Vagina (tissue), 2 donors: Measurements from ENCODE around the gene ABR. TPM values are rescaled to one million over a fixed set of nuclear protein-coding genes. Genes with fewer than 3 reads are reported as not detected.

Source experiments
- DNase-seq, 2 donors: peaks; one replicate each; pipeline ENCODE4 v3.0.0-alpha.2; 2017; ENCODE audit errors: extremely low spot score in 2 of 2
- H3K27ac ChIP-seq: fragments of 200-600 bp; sonication (generic); one replicate; pipeline ENCODE4 v1.5.1; 2019
- H3K27me3 ChIP-seq: fragments of 200-600 bp; sonication (generic); one replicate; pipeline ENCODE4 v1.5.1; 2019
- H3K36me3 ChIP-seq, 2 donors: fragments of 200-600 bp; sonication (generic); one replicate each; pipeline ENCODE4 v1.5.1; 2017 to 2019
- H3K4me1 ChIP-seq: fragments of 200-600 bp; sonication (generic); one replicate; pipeline ENCODE4 v1.5.1; 2019
- H3K4me3 ChIP-seq, 2 donors: fragments of 200-600 bp; sonication (generic); 1 replicate in 1 of 2; 2 replicates in 1 of 2; pipeline ENCODE4 v1.5.1; 2016 to 2019
- H3K9me3 ChIP-seq: fragments of 200-600 bp; sonication (generic); one replicate; pipeline ENCODE4 v1.5.1; 2019
- CTCF ChIP-seq, 3 experiments: fragments of 450-650 bp in 2 of 3; fragments of 200-600 bp in 1 of 3; sonication (generic) in 1 of 3; IDR thresholded peaks; one replicate each; pipeline ENCODE4 v1.5.1; 2017 to 2019; ENCODE audit warnings: antibody characterized with exemption in 3 of 3, mild to moderate bottlenecking in 2 of 3, moderate library complexity in 2 of 3
- POLR2A ChIP-seq, 2 donors: fragments of 450-650 bp; IDR thresholded peaks; one replicate each; pipeline ENCODE4 v1.6.1; 2017; ENCODE audit warnings: antibody characterized with exemption in 2 of 2, mild to moderate bottlenecking in 2 of 2, moderate library complexity in 2 of 2
- POLR2AphosphoS5 ChIP-seq, 2 donors: sonication (generic); formaldehyde crosslinking; IDR thresholded peaks; one replicate each; pipeline ENCODE4 v1.9.0; 2017; ENCODE audit warnings: antibody characterized with exemption in 2 of 2, mild to moderate bottlenecking in 2 of 2, low read depth in 1 of 2; ENCODE audit not compliant: insufficient read depth in 1 of 2
- intact Hi-C: fragments of 100-400 bp; cut with DNase I; formaldehyde crosslinking; loops from one replicate; pipeline ENCODE4 v1.15.1; 2023
- total RNA-seq: library from RNA; depleted of rRNA; stranded (reverse); fragments of >200 nt; gene quantifications from one replicate; pipeline ENCODE4 v1.2.3, GENCODE V29; 2016

Gene ABR
- total RNA-seq, 1 donor from 2014 or later, result 90.8 TPM

GRCh38 chr17:964876-965275 lies 214.9 kb downstream of the ABR start:
- Histone ChIP-seq H3K4me3 (no peak overlapping the region), H3K4me1 (peaks cover 12% of the 10 kb centered on the region), H3K9me3 (no peaks in the 10 kb centered on the region), H3K27me3 (no peaks in the 10 kb centered on the region), H3K27ac (no peak overlapping the region), H3K36me3 (no peaks in the 10 kb centered on the region)
- TF ChIP-seq CTCF (IDR thresholded peaks at IDR 0.05) (no peak), POLR2AphosphoS5 (IDR thresholded peaks at IDR 0.05; ENCODE audit: insufficient read depth in 1 of 2, low read depth in 1 of 2) (no peak), POLR2A (IDR thresholded peaks at IDR 0.05) (no peak)
- intact Hi-C loops, result no loop called here
- DNase-seq, result no peak

- Histone ChIP-seq H3K27me3 (no peaks in the 10 kb centered on the region), H3K36me3 (no peaks in the 10 kb centered on the region), H3K9me3 (no peaks in the 10 kb centered on the region), H3K4me3 (no peak overlapping the region), H3K27ac (no peak overlapping the region), H3K4me1 (peaks cover 8% of the 10 kb centered on the region)
- no peak for DNase-seq
- intact Hi-C loops, result no loop called here
- no peak for TF ChIP-seq POLR2A (IDR thresholded peaks at IDR 0.05)
- TF ChIP-seq POLR2AphosphoS5 (IDR thresholded peaks at IDR 0.05; ENCODE audit: insufficient read depth in 1 of 2, low read depth in 1 of 2), result no peak
- no peak for TF ChIP-seq CTCF (IDR thresholded peaks at IDR 0.05)
Observed at GRCh38 chr17:962670-963069, 217.1 kb downstream of the ABR start.

GRCh38 chr17:962166-962565 lies 217.6 kb downstream of the ABR start:
- no peaks in the 10 kb centered on the region for H3K27me3 ChIP-seq
- no peak overlapping the region for H3K27ac ChIP-seq
- intact Hi-C loops, result no loop called here
- H3K36me3 ChIP-seq, result no peaks in the 10 kb centered on the region
- TF ChIP-seq POLR2A (IDR thresholded peaks at IDR 0.05), result no peak
- TF ChIP-seq POLR2AphosphoS5 (IDR thresholded peaks at IDR 0.05; ENCODE audit: insufficient read depth in 1 of 2, low read depth in 1 of 2), result no peak
- no peak for TF ChIP-seq CTCF (IDR thresholded peaks at IDR 0.05)
- H3K4me1 ChIP-seq, result peaks cover 11% of the 10 kb centered on the region
- H3K9me3 ChIP-seq, result no peaks in the 10 kb centered on the region
- no peak for DNase-seq
- no peak overlapping the region for H3K4me3 ChIP-seq

- no peaks in the 10 kb centered on the region for H3K9me3 ChIP-seq
- TF ChIP-seq CTCF (IDR thresholded peaks at IDR 0.05) (no peak), POLR2A (IDR thresholded peaks at IDR 0.05) (no peak), POLR2AphosphoS5 (IDR thresholded peaks at IDR 0.05; ENCODE audit: insufficient read depth in 1 of 2, low read depth in 1 of 2) (no peak)
- peaks cover 22% of the 10 kb centered on the region for H3K4me1 ChIP-seq
- H3K4me3 ChIP-seq, result no peak overlapping the region
- intact Hi-C loops, result no loop called here
- no peak for DNase-seq
- no peak overlapping the region for H3K27ac ChIP-seq
- no peaks in the 10 kb centered on the region for H3K27me3 ChIP-seq
- H3K36me3 ChIP-seq, result no peaks in the 10 kb centered on the region
Observed at GRCh38 chr17:958712-959451, 220.9 kb downstream of the ABR start.

- no peak for DNase-seq
- Histone ChIP-seq H3K27ac (no peak overlapping the region), H3K27me3 (no peaks in the 10 kb centered on the region), H3K4me1 (peaks cover 22% of the 10 kb centered on the region), H3K9me3 (no peaks in the 10 kb centered on the region), H3K36me3 (no peaks in the 10 kb centered on the region), H3K4me3 (no peak overlapping the region)
- TF ChIP-seq POLR2A (IDR thresholded peaks at IDR 0.05) (no peak), POLR2AphosphoS5 (IDR thresholded peaks at IDR 0.05; ENCODE audit: insufficient read depth in 1 of 2, low read depth in 1 of 2) (no peak), CTCF (IDR thresholded peaks at IDR 0.05) (no peak)
- intact Hi-C loops, result no loop called here
Observed at GRCh38 chr17:957856-958421, 221.8 kb downstream of the ABR start.
